ENCODE measurements around the gene OSER1.

GRCh38 chr20:44258226-44258890 is 47.8 kb upstream of the OSER1 start:
- TF ChIP-seq, protein P1, sequence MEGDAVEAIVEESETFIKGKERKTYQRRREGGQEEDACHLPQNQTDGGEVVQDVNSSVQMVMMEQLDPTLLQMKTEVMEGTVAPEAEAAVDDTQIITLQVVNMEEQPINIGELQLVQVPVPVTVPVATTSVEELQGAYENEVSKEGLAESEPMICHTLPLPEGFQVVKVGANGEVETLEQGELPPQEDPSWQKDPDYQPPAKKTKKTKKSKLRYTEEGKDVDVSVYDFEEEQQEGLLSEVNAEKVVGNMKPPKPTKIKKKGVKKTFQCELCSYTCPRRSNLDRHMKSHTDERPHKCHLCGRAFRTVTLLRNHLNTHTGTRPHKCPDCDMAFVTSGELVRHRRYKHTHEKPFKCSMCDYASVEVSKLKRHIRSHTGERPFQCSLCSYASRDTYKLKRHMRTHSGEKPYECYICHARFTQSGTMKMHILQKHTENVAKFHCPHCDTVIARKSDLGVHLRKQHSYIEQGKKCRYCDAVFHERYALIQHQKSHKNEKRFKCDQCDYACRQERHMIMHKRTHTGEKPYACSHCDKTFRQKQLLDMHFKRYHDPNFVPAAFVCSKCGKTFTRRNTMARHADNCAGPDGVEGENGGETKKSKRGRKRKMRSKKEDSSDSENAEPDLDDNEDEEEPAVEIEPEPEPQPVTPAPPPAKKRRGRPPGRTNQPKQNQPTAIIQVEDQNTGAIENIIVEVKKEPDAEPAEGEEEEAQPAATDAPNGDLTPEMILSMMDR (IDR thresholded peaks at IDR 0.05; ENCODE audit: poor library complexity) = no peak
- no peak for TF ChIP-seq EZH2phosphoT487 (IDR thresholded peaks at IDR 0.05; ENCODE audit: low read depth, severe bottlenecking, unreplicated experiment)
